DOHH2 (cell line): ENCODE results near the gene FKBP2.
"Not testable (repeated sequence)": the region's sequence is repeated elsewhere in the genome, so short reads cannot be mapped to it uniquely, and the experiment has no call there.

ENCODE experiments used
- H3F3A ChIP-seq: fragments of 200-600 bp; sonication (generic), shearing (Covaris generic); 2 replicates; pipeline ENCODE4 v1.6.0; 2016; ENCODE audit warnings: antibody characterized with exemption, mild to moderate bottlenecking; ENCODE audit not compliant: control insufficient read depth, insufficient read depth
- H3K27ac ChIP-seq: fragments of 200-600 bp; sonication (generic); 2 replicates; pipeline ENCODE4 v1.5.1; 2014; ENCODE audit warnings: low read depth, mild to moderate bottlenecking, low read length, moderate library complexity
- H3K27me3 ChIP-seq: fragments of 200-600 bp; sonication (generic); 2 replicates; pipeline ENCODE4 v1.6.1; 2014; ENCODE audit warnings: mild to moderate bottlenecking, low read length, mixed read lengths; ENCODE audit not compliant: control insufficient read depth
- H3K36me3 ChIP-seq: fragments of 200-600 bp; sonication (generic); 2 replicates; pipeline ENCODE4 v1.6.1; 2014; ENCODE audit warnings: mild to moderate bottlenecking, low read length, moderate library complexity, mixed read lengths; ENCODE audit not compliant: control insufficient read depth
- H3K4me1 ChIP-seq: fragments of 200-600 bp; sonication (generic); 2 replicates; pipeline ENCODE4 v1.6.1; 2014; ENCODE audit warnings: mild to moderate bottlenecking, low read length, mixed read lengths; ENCODE audit not compliant: control insufficient read depth
- H3K4me2 ChIP-seq: fragments of 200-600 bp; sonication (generic); 2 replicates; pipeline ENCODE4 v1.6.0; 2014; ENCODE audit warnings: mild to moderate bottlenecking, low read length, moderate library complexity
- H3K4me3 ChIP-seq: fragments of 200-600 bp; sonication (generic); 2 replicates; pipeline ENCODE4 v1.5.1; 2014; ENCODE audit warnings: mild to moderate bottlenecking, low read length, mixed read lengths
- H3K79me2 ChIP-seq: fragments of 200-600 bp; sonication (generic); 2 replicates; pipeline ENCODE4 v1.6.1; 2014; ENCODE audit warnings: mild to moderate bottlenecking, low read length, mixed read lengths; ENCODE audit not compliant: control insufficient read depth
- H3K9me2 ChIP-seq: fragments of 200-600 bp; sonication (generic); replicated peaks from 2 replicates; pipeline ENCODE4 v1.6.1; 2014; ENCODE audit warnings: mild to moderate bottlenecking, low read length, mixed read lengths; ENCODE audit not compliant: control insufficient read depth
- H3K9me3 ChIP-seq: fragments of 200-600 bp; sonication (generic); 2 replicates; pipeline ENCODE4 v1.6.1; 2014; ENCODE audit warnings: antibody characterized with exemption, low read length, mixed read lengths; ENCODE audit not compliant: control insufficient read depth, insufficient read depth
- H4K20me1 ChIP-seq: fragments of 200-600 bp; sonication (generic); 2 replicates; pipeline ENCODE4 v1.6.0; 2014; ENCODE audit warnings: low read depth, mild to moderate bottlenecking, antibody characterized with exemption, low read length, moderate library complexity; ENCODE audit not compliant: control insufficient read depth, insufficient read depth
- CTCF ChIP-seq: fragments of 200-600 bp; sonication (generic); IDR thresholded peaks from one replicate; pipeline ENCODE4 v1.5.1; 2014; ENCODE audit warnings: antibody characterized with exemption, mild to moderate bottlenecking, low read depth, low read length; ENCODE audit not compliant: poor library complexity, severe bottlenecking
- EZH2phosphoT487 ChIP-seq: fragments of 200-600 bp; sonication (generic); IDR thresholded peaks from 2 replicates; pipeline ENCODE4 v1.6.1; 2017; ENCODE audit warnings: borderline replicate concordance, mild to moderate bottlenecking, antibody characterized with exemption, low read length, moderate library complexity, mixed read lengths

The FKBP2 gene

GRCh38 chr11:64245797-64246620, 5.1 kb downstream of the FKBP2 start:
- no peaks in the 10 kb centered on the region for H4K20me1 ChIP-seq
- H3K27me3 ChIP-seq = no peaks in the 10 kb centered on the region
- H3F3A ChIP-seq = peaks cover 27% of the 10 kb centered on the region
- TF ChIP-seq CTCF (peak; percentile 9), EZH2phosphoT487 (no peak)
- peaks cover 58% of the 10 kb centered on the region for H3K4me1 ChIP-seq
- peak overlapping the region; percentile 97 for H3K4me3 ChIP-seq
- no peaks in the 10 kb centered on the region for H3K9me2 ChIP-seq
- H3K27ac ChIP-seq = peak overlapping the region; percentile 85
- H3K79me2 ChIP-seq = peaks cover 45% of the 10 kb centered on the region
- H3K36me3 ChIP-seq = peaks cover 43% of the 10 kb centered on the region
- H3K9me3 ChIP-seq = no peaks in the 10 kb centered on the region
- peak overlapping the region; percentile 89 for H3K4me2 ChIP-seq

- Histone ChIP-seq H3K36me3 (peaks cover 41% of the 10 kb centered on the region), H3K79me2 (peaks cover 44% of the 10 kb centered on the region), H3F3A (peaks cover 27% of the 10 kb centered on the region), H3K4me1 (peaks cover 60% of the 10 kb centered on the region), H3K4me3 (peak overlapping the region; percentile 97), H3K27ac (peak overlapping the region; percentile 85)
- not testable (repeated sequence) for H4K20me1 ChIP-seq, H3K9me2 ChIP-seq, H3K27me3 ChIP-seq, H3K4me2 ChIP-seq, H3K9me3 ChIP-seq
Observed at GRCh38 chr11:64246621-64246870, 5.7 kb downstream of the FKBP2 start.

- Histone ChIP-seq H3K9me2 (no peaks in the 10 kb centered on the region), H3K4me2 (peak within 1 kb of the TSS; percentile 89), H3K9me3 (no peaks in the 10 kb centered on the region), H4K20me1 (no peaks in the 10 kb centered on the region), H3K36me3 (peaks cover 38% of the 10 kb centered on the region), H3K27me3 (no peaks in the 10 kb centered on the region), H3K27ac (peak within 1 kb of the TSS; percentile 85), H3F3A (peaks cover 27% of the 10 kb centered on the region), H3K4me1 (peaks cover 62% of the 10 kb centered on the region), H3K4me3 (peak within 1 kb of the TSS; percentile 97), H3K79me2 (peaks cover 44% of the 10 kb centered on the region)
- TF ChIP-seq EZH2phosphoT487 (no peak), CTCF (peak; percentile 32)
Observed at GRCh38 chr11:64246871-64247728, 6.2 kb downstream of the FKBP2 start, which contains the start of gene PPP1R14B. PPP1R14B (minus strand) TSS chr11:64246943; CDS start chr11:64246673, 270 bp downstream.
